WERI-Rb-1 (cell line): ENCODE measurements around the gene VSIG10.

ENCODE experiments used
- DNase-seq: peaks from one replicate; pipeline ENCODE4 v3.0.0-alpha.2; 2020
- H3K27ac ChIP-seq: fragments of 250-450 bp; sonication (Bioruptor Pico); 2 replicates; pipeline ENCODE4 v1.5.1; 2020; ENCODE audit warnings: mild to moderate bottlenecking, moderate library complexity
- H3K27me3 ChIP-seq: fragments of 250-450 bp; sonication (Bioruptor Pico); 2 replicates; pipeline ENCODE4 v1.5.1; 2021; ENCODE audit warnings: mild to moderate bottlenecking, low read depth, moderate library complexity; ENCODE audit not compliant: insufficient read depth, severe bottlenecking
- H3K36me3 ChIP-seq: fragments of 250-450 bp; sonication (Bioruptor Pico); 2 replicates; pipeline ENCODE4 v1.5.1; 2020; ENCODE audit warnings: mild to moderate bottlenecking, moderate library complexity
- H3K4me3 ChIP-seq: 2 replicates; pipeline ENCODE4 v1.5.1; 2011; ENCODE audit warnings: low read depth, mild to moderate bottlenecking, control low read depth, low read length
- H3K9me3 ChIP-seq: fragments of 250-450 bp; sonication (Bioruptor Pico); 2 replicates; pipeline ENCODE4 v1.5.1; 2021; ENCODE audit warnings: mild to moderate bottlenecking, moderate library complexity; ENCODE audit not compliant: severe bottlenecking
- CTCF ChIP-seq: IDR thresholded peaks from 2 replicates; pipeline ENCODE4 v1.5.1; 2011; ENCODE audit warnings: low read depth, mild to moderate bottlenecking, control low read depth, inconsistent platforms, low read length

VSIG10 gene

GRCh38 chr12:118103601-118104382 lies at the start of gene VSIG10:
Gene VSIG10 (minus strand): TSS chr12:118104011. CDS start chr12:118103671, 340 bp downstream.
- H3K9me3 ChIP-seq, result no peaks in the 10 kb centered on the region
- no peaks in the 10 kb centered on the region for H3K27me3 ChIP-seq
- peaks cover 2% of the 10 kb centered on the region; the same call in 1 of the 2 replicates for H3K36me3 ChIP-seq
- TF ChIP-seq CTCF, result no peak
- peak within 1 kb of the TSS; percentile 88 for H3K4me3 ChIP-seq
- DNase-seq, result peak; percentile 84
- peak within 1 kb of the TSS; percentile 84 for H3K27ac ChIP-seq

- Histone ChIP-seq H3K4me3 (no peak overlapping the region), H3K9me3 (no peaks in the 10 kb centered on the region), H3K36me3 (no peaks in the 10 kb centered on the region), H3K27me3 (no peaks in the 10 kb centered on the region), H3K27ac (no peak overlapping the region)
- TF ChIP-seq CTCF, result no peak
- DNase-seq, result no peak
These were observed 47.9 kb upstream of the VSIG10 start for GRCh38 chr12:118151755-118152154.

- no peak for TF ChIP-seq CTCF
- no peak for DNase-seq
- H3K9me3 ChIP-seq, result no peaks in the 10 kb centered on the region
- H3K27me3 ChIP-seq, result no peaks in the 10 kb centered on the region
- H3K36me3 ChIP-seq, result no peaks in the 10 kb centered on the region
- no peak overlapping the region for H3K27ac ChIP-seq
- no peak overlapping the region for H3K4me3 ChIP-seq
These were observed 46.8 kb upstream of the VSIG10 start for GRCh38 chr12:118150625-118151024.

- Histone ChIP-seq H3K4me3 (no peak overlapping the region), H3K9me3 (no peaks in the 10 kb centered on the region), H3K27me3 (no peaks in the 10 kb centered on the region), H3K27ac (no peak overlapping the region), H3K36me3 (no peaks in the 10 kb centered on the region)
- DNase-seq, result no peak
- TF ChIP-seq CTCF, result no peak
These were observed 44.5 kb upstream of the VSIG10 start for GRCh38 chr12:118148287-118148686.

GRCh38 chr12:118145798-118146156 lies 42.0 kb upstream of the VSIG10 start:
- no peak overlapping the region for H3K4me3 ChIP-seq
- DNase-seq, result no peak
- no peaks in the 10 kb centered on the region for H3K27me3 ChIP-seq
- H3K9me3 ChIP-seq, result no peaks in the 10 kb centered on the region
- TF ChIP-seq CTCF, result no peak
- peaks cover 3% of the 10 kb centered on the region; the same call in 1 of the 2 replicates for H3K36me3 ChIP-seq
- no peak overlapping the region for H3K27ac ChIP-seq
